IPS-11a (cell line): ENCODE measurements around the gene LCN9.

Source experiments
- H3K4me3 ChIP-seq: one replicate; pipeline ENCODE4 v1.5.1; 2013; ENCODE audit warnings: low read depth, low read length, control low read depth

LCN9 gene

DNA sequence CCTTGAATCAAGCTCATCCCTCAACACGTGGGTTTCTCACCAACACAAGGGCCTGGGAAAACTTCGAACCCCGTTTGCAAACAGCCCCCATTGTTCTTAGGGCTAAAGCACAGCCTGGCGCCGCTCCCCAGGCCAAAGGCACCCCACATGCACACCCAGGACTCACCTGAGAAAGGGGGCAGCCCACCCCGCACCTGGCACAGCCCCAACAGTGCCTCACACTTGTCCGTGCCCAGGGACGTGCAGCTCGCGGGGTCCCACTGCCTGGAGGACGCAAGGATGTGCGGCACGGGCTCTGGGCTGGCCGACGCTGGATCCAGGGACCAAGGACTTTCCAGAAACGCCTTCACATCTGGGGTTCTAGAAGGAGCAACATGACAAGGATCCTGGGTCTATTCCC is 33.3 kb downstream of the LCN9 start:
- no peak overlapping the region for H3K4me3 ChIP-seq

DNA sequence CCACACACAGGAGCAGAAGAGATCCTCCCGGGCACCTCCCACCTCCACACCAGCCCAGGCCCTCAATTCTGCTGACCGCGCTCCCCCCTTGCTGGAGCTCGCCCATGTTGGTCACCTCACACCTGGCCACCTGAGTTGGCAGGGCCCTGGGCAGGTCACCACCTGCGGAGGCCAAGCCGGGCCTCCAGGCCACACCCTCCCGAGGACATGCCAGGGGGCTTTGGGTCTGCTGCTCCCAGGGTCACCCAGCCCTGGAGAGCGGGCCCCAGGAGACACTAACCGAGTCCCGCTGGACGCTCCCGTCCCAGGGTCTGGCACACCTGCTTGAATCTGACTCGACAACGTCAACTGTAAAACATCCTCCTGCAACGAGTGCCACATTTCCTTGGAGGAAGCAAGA is 34.1 kb downstream of the LCN9 start:
- H3K4me3 ChIP-seq, result no peak overlapping the region

DNA sequence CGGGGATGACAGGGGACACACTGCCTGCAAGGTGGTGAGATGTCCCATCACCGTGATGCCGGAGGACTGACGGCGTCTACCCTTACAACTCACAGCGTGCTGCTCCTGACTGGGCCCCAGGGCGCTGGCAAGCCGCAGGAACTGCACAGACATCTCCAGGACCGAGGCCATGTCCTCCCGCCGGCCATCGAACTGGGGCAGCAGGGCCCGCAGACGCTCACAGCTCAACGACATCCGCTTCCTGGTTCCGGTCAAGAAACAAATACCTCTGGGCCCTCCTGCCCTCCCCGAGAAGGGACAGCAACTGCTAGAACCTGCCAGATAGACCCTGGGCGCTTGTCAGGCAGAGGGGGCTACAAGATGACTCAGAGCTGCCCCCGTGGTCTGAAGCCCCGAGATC is 35.1 kb downstream of the LCN9 start:
- no peak overlapping the region for H3K4me3 ChIP-seq

DNA sequence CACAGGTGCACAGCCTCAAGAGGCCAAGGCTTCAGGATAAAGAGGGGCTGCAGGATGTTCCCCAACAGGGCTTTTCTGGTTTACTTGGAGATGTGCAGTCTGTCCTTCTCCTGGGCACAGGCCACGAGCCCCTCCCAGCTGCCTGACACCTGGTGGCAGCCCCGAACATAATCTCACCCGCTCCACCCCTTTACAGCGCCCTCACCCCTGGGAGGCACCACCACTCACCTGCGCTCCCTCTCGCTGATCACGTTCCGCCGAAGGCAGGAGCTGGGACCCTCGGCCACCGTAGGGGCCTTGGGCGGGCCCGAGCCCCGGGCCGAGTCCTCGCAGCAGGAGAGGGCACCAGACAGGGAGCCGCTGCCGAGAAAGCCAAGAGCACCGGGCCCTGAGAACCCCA is 35.7 kb downstream of the LCN9 start:
- no peak overlapping the region for H3K4me3 ChIP-seq

DNA sequence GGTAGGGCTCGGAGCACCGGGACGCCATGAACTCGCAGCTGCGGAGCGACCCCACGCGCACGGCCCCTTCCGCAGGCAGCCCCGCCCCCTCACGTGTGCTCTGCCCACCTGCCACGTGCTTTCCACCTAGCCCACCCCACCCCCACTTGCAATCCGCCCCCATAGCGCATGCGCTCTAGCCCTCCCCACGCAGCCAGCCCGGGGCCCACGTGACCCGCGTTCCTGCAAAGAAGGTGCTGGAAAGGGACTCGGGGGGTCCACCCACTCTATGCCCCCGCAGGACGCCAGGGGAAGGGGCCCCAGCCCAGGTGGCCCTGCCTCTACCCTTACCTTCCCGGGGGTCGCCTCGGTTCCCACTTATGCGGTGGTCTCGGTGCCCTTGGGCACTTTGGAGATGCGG is 36.3 kb downstream of the LCN9 start, which contains the start of gene SOHLH1:
Gene SOHLH1, minus strand, starts transcription at position 42 of the 400 bp plus-strand sequence. Its CDS starts 14 bp downstream, at position 28.
- no peak within 1 kb of the TSS for H3K4me3 ChIP-seq

DNA sequence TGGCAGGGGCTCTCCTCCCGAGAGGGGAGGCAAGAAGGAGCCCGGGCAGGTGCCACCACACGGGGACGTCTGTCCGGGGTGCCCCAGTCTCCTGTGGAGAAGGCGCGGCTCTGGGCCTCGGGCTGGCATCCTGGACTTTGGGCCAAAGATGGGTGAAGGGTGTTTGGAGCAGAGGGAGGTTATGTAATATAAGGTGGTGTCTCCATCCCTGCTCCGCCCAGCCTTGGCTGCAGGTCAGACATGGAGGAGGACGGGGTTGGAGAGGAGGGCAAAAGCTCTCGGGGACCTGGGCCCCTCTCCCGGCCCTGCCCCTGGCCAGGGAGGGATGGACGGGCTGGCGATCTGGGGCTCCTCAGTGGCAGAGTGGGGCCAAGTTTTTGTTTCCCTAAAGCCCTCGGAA is 37.4 kb downstream of the LCN9 start:
- no peak overlapping the region for H3K4me3 ChIP-seq

DNA sequence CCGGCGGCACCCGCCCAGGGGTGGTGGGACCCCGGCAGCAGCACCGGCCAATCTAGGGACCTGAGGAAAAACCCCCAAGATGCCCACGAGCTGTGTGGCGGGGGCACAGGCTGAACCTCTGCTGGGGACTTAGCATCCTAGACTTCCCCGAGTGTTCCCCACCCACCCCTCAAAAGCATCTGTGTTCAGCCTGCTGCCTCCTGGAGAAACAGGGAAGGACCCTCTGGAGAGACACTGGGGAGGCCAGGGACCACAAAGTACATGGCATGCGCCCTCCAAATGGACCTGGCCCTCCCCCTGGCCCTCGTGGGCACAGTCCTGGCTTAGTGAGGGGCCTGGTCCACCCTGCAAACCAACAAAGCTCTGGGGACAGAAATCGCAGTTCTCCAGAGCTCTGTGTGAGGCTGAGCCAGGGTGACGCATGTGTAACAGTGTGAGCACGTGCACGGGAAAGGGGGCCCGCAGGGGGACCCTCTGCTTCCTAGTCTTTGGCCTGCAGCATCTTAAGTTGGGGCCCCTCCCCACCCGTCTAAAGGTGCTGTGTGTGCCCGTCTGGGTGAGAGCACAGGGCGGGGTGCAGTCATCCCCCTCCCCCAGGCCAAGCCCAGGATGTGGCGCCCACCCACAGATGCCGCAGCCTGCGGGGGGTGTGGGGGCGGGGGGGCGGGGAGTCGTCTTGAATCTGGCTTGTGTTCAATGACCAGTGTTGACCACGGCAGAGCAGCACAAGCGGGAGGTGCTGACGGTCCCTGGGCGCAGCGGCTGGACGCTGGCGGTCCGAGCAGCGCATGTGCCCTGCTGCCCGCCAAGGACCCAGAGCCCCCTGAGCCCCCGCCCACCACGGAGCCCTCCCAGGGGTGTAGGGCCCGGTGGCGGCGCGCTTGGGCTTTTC is 38.2 kb downstream of the LCN9 start:
- H3K4me3 ChIP-seq, result no peak overlapping the region

DNA sequence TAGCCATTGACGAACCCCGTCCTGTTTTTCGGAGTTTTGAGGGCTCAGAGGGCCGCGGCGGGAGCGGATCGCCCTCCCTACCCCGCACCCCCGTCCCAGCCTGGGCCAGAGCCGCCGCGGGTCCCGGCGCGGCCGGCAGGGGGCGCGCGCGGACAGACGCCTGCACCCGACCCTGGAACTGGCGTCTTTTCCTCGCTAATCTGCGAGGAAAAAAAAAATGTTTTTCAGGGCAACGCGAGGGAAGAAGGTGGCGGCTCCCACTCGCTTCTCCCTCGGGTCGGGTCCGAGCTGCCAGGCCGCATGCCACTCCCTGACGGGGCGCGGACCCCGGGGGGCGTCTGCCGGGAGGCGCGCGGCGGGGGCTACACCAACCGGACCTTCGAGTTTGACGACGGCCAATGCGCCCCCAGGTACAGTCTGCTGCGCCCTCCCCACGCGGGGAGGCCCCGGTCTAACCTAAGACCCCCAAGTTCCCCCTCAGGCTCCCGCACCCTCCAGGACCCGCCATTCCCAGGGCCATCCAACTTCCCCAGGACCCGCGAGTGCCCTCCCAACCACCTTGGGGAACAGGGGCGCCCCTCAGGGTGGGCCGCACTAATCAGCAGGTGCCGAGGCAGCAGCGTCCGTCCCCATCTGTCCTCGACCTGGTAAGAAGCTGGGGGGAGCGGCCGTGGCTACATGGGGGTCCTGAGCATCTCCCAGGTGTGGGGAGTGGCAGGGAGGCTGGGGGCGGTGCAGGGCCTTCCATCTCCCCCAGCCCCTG is 39.0 kb downstream of the LCN9 start, which contains the start of gene KCNT1:
Gene KCNT1, plus strand, starts transcription at position 227 of the 763 bp plus-strand sequence. Its CDS starts 74 bp downstream, at position 301.
- peak within 1 kb of the TSS; percentile 17 for H3K4me3 ChIP-seq

DNA sequence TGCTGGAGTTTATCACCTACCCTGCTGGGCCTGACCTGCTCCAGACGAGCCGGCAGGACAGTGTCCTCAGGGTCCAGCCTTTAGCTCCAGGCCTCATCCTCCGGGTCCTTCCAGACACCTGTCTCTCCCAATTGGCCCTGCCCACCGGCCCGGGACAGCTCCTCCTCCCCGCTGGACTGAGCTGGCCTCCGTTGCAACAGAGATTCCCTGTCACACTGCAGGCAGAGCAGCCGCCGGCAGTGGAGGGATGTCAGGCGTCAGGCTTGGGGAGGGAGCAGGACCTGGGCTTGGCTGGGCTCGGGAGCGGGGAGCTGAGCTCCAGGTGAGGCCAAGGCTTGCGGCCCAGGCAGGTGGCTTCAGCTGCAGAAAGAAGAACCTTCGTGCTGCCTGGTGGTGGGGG is 40.6 kb downstream of the LCN9 start:
- no peak overlapping the region for H3K4me3 ChIP-seq

DNA sequence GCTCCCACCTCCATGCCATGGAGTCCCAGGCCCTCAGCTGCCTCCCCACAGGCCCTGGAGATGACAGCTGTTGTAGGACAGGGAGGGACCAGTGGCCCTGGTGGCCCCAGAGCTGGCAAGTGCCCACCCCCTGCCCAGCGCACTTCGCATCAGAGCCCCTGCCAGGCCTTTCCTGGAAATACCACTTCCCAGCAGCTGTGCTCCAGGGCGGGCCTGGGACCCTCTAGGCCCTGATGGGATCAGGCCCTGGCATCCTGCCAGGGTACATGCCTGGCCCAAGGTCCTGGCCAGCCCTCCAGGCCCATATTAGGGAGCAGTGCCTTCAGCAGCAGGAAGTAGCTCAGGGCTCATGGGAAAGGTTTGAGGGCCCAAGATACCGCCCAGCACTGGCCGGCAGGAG is 41.4 kb downstream of the LCN9 start:
- no peak overlapping the region for H3K4me3 ChIP-seq

DNA sequence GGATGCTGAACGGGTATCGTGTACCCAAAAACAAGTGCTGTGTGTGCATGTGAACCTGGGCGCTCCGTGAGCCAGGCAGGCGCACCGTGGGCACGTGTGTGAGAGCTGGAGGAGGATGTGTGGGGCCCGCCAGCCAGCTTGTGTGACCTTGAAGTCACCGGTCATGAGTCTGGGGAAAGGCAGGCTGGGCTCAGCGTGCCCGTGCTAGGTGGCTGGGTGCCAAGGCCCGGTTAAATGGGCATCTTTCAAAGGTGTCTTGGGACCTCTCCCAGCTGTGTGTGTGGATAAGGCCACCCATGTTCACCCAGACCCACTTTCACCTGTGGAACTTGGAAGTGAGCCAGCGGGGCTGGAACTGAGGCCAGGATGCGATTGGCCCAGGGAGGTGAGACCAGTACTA is 42.3 kb downstream of the LCN9 start:
- H3K4me3 ChIP-seq, result no peak overlapping the region

DNA sequence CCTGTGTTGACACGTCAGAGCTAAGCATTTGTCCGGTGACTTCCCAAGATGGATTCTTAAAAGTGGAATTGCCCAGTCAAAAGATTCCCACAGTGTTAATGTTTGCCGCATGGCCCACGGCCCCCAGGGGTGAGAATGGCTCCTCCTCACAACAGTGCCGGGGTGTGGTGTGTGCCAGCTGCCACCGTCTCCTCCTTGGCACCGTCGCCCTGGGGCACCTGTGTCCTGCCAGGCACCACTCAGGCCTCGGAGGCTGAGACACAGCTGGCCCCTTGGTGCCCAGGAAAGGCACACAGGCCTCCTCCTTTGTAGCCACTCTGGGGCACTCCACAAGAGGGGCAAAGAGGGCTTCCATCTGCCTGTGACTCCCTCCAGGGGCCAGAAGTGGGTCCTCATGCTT is 43.2 kb downstream of the LCN9 start:
- H3K4me3 ChIP-seq, result no peak overlapping the region

DNA sequence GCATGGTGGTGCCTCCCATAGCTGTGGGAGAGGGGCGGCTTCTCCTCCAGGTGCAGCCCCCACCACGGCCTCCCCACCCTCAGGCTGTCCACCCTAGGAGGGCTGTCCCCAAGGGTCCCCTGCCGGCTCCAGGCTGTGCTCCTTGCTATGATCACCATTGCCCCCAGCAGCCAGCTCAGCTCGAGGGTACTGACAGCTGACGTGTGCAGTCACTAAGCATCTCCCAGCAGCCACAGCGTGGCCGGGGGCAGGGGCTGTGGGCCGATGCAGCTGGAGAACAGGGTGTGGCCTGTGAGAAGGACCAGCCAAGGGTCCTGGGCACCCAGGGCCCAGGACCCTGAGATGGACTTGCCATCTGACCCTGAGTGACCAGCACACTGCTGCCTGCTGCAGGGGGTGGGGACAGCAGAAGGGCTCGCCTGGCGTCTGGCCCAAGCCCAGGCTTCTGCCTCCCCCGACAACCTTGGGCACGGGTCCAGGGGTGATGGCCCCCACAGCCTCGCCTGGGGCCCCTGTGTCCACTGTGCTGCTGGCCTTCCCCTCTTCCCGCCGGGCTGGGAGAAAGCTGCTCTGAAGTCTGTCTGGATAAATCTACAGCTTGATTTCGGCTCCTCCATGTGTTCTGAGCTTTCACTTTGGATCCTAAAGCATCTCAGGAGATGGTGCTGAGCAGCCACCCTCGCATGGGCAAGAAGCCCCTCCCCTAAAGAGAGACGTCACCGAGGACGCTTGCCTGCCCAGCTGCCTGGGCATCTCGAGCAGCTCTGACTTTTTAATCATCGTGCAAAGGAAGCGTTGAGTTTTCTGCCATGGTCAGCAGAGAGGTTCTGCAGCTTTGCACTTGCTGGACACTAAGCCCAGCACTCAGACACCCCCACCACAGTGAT is 44.4 kb downstream of the LCN9 start:
- H3K4me3 ChIP-seq, result no peak overlapping the region

DNA sequence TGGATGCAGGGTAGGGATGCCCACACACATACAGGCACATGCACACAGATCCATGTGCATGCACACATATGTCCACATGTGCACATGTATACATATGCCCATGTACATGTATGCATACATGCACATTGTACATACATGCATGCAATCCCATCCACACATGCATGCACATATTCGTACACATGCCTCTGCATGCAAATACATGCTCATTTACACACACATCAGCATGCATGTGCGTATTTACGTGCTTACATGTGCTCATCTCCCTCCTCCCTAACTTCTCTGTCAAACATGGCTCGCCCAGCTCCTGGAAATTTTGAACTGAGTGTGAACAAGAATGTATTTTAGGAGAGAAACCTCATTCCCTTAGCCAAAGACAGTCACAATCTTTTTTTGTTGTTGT is 45.1 kb downstream of the LCN9 start:
- no peak overlapping the region for H3K4me3 ChIP-seq

DNA sequence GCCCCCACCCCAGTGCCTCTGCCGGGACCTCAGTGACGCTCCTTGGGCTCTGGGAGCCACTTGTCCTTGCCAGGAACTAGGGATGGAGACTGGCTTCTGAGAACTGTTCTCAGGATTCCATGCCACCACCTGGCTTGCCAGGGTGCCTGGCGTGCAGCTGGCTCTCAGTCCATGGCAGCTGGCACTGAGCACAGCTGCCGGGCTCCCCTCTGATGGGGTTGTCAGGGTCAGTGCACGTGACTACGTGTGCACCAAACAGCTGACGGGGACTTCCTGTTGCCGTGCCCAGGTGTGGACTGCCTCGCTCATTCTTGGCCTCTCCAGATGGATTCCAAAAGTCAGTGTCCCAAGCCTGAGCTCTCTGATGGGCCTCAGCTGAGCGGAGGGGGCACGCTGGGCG is 48.3 kb downstream of the LCN9 start:
- H3K4me3 ChIP-seq, result no peak overlapping the region

DNA sequence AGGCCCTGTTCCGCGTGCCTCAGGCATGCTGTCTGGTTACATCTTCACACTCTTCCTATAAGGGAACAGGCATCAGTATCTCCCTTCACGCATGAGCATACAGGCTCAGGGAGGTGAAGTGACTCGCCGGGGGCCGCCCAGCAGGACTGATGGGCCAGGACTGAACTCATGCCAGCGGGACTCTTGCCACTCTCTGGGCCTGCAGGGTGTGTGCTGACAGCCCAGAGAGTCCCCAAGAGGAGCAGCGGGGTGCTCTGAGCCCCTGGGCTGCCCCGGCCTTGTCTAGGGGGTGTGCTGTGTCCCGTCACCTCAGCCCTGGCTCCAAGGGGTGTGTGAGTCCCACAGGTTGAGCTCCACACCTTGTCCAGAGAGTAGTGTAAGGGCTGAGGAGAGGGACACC is 48.8 kb downstream of the LCN9 start:
- H3K4me3 ChIP-seq, result no peak overlapping the region

DNA sequence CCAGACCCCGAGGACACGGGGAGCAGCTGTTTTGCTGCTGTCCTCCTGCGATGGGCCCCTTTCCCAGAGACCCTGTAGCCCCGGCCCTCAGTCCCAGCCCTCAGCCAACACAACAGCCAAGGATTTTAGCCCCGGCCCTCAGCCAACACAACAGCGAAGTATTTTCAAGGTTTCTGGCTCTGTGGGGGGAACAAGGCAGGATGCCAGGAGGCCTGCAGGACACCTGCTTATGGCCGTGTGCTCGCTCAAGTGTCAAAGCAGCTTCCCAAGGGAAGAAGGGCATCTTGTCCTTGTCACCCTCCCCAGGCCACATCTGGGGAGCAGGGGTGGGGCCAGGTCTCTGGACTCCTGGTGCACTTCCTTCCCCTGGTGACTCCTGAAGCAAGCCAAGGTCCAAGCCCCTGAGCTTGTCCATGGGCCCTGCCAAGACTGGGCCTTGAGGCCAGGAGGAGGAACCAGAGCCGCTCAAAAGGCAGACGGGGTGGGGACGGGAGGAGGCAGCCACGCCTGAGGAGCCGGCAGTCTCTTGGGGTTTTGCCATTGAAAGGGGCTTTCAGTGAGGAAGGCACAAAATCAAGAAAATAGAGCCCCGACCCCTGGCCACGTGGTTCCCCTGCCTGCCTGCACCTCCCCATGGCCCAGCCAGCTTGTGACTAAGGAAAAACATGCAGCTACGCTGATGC is 49.6 kb downstream of the LCN9 start:
- no peak overlapping the region for H3K4me3 ChIP-seq

DNA sequence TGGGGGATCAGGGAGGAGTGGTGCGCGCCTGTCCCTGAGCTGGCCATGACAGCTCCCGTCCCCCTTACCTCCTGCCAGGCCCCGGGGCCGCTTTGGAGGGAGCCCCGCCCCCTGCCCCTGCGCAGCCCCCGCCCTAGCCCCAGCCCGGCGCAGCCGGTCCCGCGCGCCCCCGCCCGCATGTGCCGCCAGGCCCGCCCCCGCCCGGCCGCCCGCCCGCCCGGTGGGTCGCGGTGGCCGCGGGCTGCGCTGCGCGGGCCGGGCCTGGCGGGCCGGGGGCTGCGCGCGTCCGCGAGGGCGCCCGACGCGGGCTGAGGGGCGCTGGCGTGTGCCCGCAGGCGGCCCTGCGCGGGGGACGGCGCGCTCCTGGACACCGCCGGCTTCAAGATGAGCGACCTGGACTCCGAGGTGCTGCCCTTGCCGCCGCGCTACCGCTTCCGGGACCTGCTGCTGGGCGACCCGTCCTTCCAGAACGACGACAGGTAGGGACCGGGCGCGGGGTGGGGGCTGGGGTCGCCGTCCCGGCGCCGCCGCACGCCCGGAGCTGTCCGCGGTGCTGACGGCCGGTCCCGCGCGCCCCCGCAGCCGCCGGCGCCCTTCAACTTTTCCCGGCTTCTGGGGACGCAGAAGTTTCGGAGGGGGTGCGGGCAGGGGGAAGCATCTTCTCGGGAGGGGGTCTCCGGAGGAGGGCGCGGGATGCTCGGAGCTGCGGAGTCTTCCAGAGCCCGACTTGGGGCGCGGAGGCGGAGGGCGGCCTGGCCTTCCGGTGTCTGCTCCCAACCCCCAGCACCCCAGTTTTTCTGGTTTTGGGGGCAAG is 51.3 kb downstream of the LCN9 start:
- H3K4me3 ChIP-seq, result peak overlapping the region; percentile 17

DNA sequence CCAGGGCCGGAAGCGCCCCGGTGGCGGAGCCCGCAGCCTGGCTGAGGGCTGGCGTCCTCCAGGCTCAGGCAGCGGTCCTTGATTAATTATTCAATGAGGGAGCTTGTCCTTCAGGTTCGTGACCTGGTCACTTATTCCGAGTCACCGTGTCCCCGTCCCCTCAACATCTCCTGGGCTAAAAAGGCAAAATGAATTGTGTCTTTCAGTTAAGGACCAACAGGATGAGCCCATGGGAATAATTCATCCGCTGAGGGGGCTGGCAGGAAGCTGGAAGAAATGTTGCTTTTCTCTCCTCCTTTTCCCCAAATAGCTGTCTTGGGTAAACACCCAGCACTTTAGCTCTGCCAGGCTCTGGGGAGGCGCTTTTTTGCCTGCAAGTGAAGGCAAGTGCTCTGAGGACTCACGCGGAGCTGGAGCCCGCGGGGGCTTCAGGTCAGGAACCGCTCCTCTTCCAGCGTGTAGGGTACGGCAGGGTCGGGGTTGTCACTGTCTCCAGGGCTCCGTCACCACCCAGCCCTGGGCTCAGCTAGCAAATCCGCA is 52.0 kb downstream of the LCN9 start:
- no peak overlapping the region for H3K4me3 ChIP-seq
